ENCODE results near the gene CKAP2L.

GRCh38 chr2:112723995-112724394 lies 40.4 kb downstream of the CKAP2L start:
- TF ChIP-seq POLR2AphosphoS5 (IDR thresholded peaks at IDR 0.05; ENCODE audit: low read depth, low read length): no peak
- no peak for TF ChIP-seq POLR2A (IDR thresholded peaks at IDR 0.05; ENCODE audit: low read depth, low read length)
- no peak for TF ChIP-seq SPI1 (IDR thresholded peaks at IDR 0.05; ENCODE audit: low read depth, low read length)
- no peak for TF ChIP-seq TAF1 (IDR thresholded peaks at IDR 0.05; ENCODE audit: low read depth, low read length)
